GM12878 (cell line): ENCODE data around the gene AP3B1. TPM values are rescaled to one million over a fixed set of nuclear protein-coding genes. Genes with fewer than 3 reads are reported as not detected.

Source experiments
- ATAC-seq: fragments of 200-7000 bp; cut with Tn5 transposase; 3 replicates; pipeline ENCODE4 v1.9.1; 2020; ENCODE audit warnings: mild to moderate bottlenecking, moderate library complexity
- BruUV-seq: library from RNA; stranded (reverse); fragments of 400-500 nt; replicated peaks from 2 replicates; lab custom pipeline; 2021; lab: Mats Ljungman, UMichigan
- CTCF ChIA-PET: fragments of 300-600 bp; sonication (Branson Sonifier 250); formaldehyde crosslinking; extraction: SDS; loops from one replicate; lab custom pipeline; 2021; ENCODE audit warnings: inconsistent platforms; lab: Yijun Ruan, JAX
- POLR2A ChIA-PET: fragments of 350-600 bp; formaldehyde crosslinking; extraction: SDS; loops from one replicate; lab custom pipeline; 2021; ENCODE audit warnings: inconsistent platforms; lab: Charles Lee
- RAD21 ChIA-PET: fragments of 300-600 bp; sonication (Branson Sonifier 250); formaldehyde crosslinking; loops from one replicate; lab custom pipeline; 2023; ENCODE audit warnings: antibody characterized with exemption; ENCODE audit not compliant: unreplicated experiment; lab: Charles Lee
- SMC1A ChIA-PET: fragments of 300-600 bp; sonication (Branson Sonifier 250); formaldehyde crosslinking; loops from one replicate; lab custom pipeline; 2023; ENCODE audit not compliant: unreplicated experiment, uncharacterized antibody; lab: Charles Lee
- DNase-seq: peaks from one replicate; pipeline ENCODE4 v3.0.0-alpha.2; 2011; ENCODE audit warnings: low read depth, low spot score
- FAIRE-seq: peaks from 3 replicates; lab custom pipeline; 2011; peaks lifted over from hg19 to GRCh38; lab: Jason Lieb, UNC
- H2AFZ ChIP-seq: 2 replicates; pipeline ENCODE4 v1.6.0; 2011; ENCODE audit warnings: low read depth, low read length, control low read depth; ENCODE audit not compliant: control insufficient read depth
- H3K27ac ChIP-seq: 2 replicates; pipeline ENCODE4 v1.5.1; 2011; ENCODE audit warnings: control low read depth; ENCODE audit not compliant: control insufficient read depth, insufficient read depth
- H3K27me3 ChIP-seq, 2 experiments: replicated peaks in 1 of 2; 2 replicates each; pipeline versions ENCODE4 v1.6.0 to v1.6.1; 2011; ENCODE audit warnings: low read length in 1 of 2; ENCODE audit not compliant: control insufficient read depth in 2 of 2, insufficient read depth in 2 of 2
- H3K36me3 ChIP-seq, 2 experiments: 2 replicates each; pipeline ENCODE4 v1.5.1; 2011; ENCODE audit warnings: low read length in 1 of 2; ENCODE audit not compliant: control insufficient read depth in 2 of 2, insufficient read depth in 2 of 2
- H3K4me1 ChIP-seq: 2 replicates; pipeline ENCODE4 v1.6.1; 2011; ENCODE audit warnings: mild to moderate bottlenecking, low read length, moderate library complexity, mixed read lengths; ENCODE audit not compliant: control insufficient read depth, insufficient read depth
- H3K4me2 ChIP-seq: 2 replicates; pipeline ENCODE4 v1.6.0; 2011; ENCODE audit warnings: control low read depth; ENCODE audit not compliant: control insufficient read depth, insufficient read depth
- H3K4me3 ChIP-seq: fragments of 200-600 bp; sonication (generic); 2 replicates; pipeline ENCODE4 v1.5.1; 2016
- H3K79me2 ChIP-seq: 2 replicates; pipeline ENCODE4 v1.6.0; 2011; ENCODE audit warnings: low read length; ENCODE audit not compliant: control insufficient read depth, insufficient read depth
- H3K9ac ChIP-seq: 2 replicates; pipeline ENCODE4 v1.8.0; 2011; ENCODE audit warnings: low read length, control low read depth, mixed read lengths; ENCODE audit not compliant: control insufficient read depth, insufficient read depth
- H3K9me3 ChIP-seq: replicated peaks from 3 replicates; pipeline ENCODE4 v1.5.1; 2011; ENCODE audit warnings: mild to moderate bottlenecking, low read length; ENCODE audit not compliant: control insufficient read depth, insufficient read depth
- H4K20me1 ChIP-seq: 2 replicates; pipeline ENCODE4 v1.6.0; 2011; ENCODE audit not compliant: control insufficient read depth, insufficient read depth
- ATF2 ChIP-seq: IDR thresholded peaks from 2 replicates; pipeline ENCODE4 v1.6.1; 2012; ENCODE audit warnings: low read length, inconsistent platforms
- CBX3 ChIP-seq: fragments of 200-600 bp; sonication (generic); IDR thresholded peaks from 2 replicates; pipeline ENCODE4 v1.6.1; 2016; ENCODE audit warnings: low read depth, borderline replicate concordance
- CEBPB ChIP-seq, 2 experiments: fragments of 150-350 bp in 1 of 2; IDR thresholded peaks; 2 replicates each; pipeline ENCODE4 v1.6.1; 2012 to 2014; ENCODE audit warnings: low read depth in 2 of 2, low read length in 2 of 2, borderline replicate concordance in 1 of 2, inconsistent platforms in 1 of 2
- GABPA ChIP-seq: IDR thresholded peaks from 2 replicates; pipeline ENCODE4 v1.6.1; 2014; ENCODE audit warnings: antibody characterized with exemption, low read depth, mild to moderate bottlenecking, inconsistent platforms
- HDAC2 ChIP-seq: fragments of 200-600 bp; sonication (generic); IDR thresholded peaks from 2 replicates; pipeline ENCODE4 v1.6.1; 2017
- HDAC6 ChIP-seq: fragments of 200-600 bp; sonication (generic); IDR thresholded peaks from one replicate; pipeline ENCODE4 v1.8.0; 2017; ENCODE audit warnings: antibody characterized with exemption; ENCODE audit not compliant: unreplicated experiment
- IKZF1 ChIP-seq: fragments of 450-650 bp; conservative IDR thresholded peaks from 2 replicates; pipeline ENCODE4 v1.6.1; 2017; ENCODE audit warnings: antibody characterized with exemption, mild to moderate bottlenecking
- MTA2 ChIP-seq: fragments of 450-650 bp; IDR thresholded peaks from 2 replicates; pipeline ENCODE4 v1.6.1; 2016; ENCODE audit warnings: low read depth, mild to moderate bottlenecking, moderate library complexity
- MTA3 ChIP-seq: IDR thresholded peaks from 2 replicates; pipeline ENCODE4 v1.6.1; 2012; ENCODE audit warnings: low read length, inconsistent platforms, borderline replicate concordance
- MYB ChIP-seq: fragments of 150-350 bp; IDR thresholded peaks from 2 replicates; pipeline ENCODE4 v1.6.1; 2014; ENCODE audit warnings: mild to moderate bottlenecking, low read depth, low read length, borderline replicate concordance
- NFXL1 ChIP-seq: fragments of 450-650 bp; IDR thresholded peaks from 2 replicates; pipeline ENCODE4 v1.6.1; 2017; ENCODE audit warnings: antibody characterized with exemption, mild to moderate bottlenecking, borderline replicate concordance
- POLR2AphosphoS2 ChIP-seq: IDR thresholded peaks from 2 replicates; pipeline ENCODE4 v1.6.1; 2011; ENCODE audit warnings: low read depth, mild to moderate bottlenecking, low read length, improper control_type of control experiment, moderate library complexity
- RBBP5 ChIP-seq: fragments of 200-600 bp; sonication (generic); conservative IDR thresholded peaks from 2 replicates; pipeline ENCODE4 v1.6.1; 2016
- SIX5 ChIP-seq: IDR thresholded peaks from 2 replicates; pipeline ENCODE4 v1.6.1; 2011; ENCODE audit warnings: mild to moderate bottlenecking, low read depth, low read length, moderate library complexity; ENCODE audit not compliant: severe bottlenecking
- SMAD5 ChIP-seq: IDR thresholded peaks from 2 replicates; pipeline ENCODE4 v1.6.1; 2016; ENCODE audit warnings: antibody characterized with exemption, low read depth
- SMC3 ChIP-seq: IDR thresholded peaks from 2 replicates; pipeline ENCODE4 v1.6.1; 2011; ENCODE audit warnings: low read length, improper control_type of control experiment, borderline replicate concordance
- SUPT20H ChIP-seq: IDR thresholded peaks from 2 replicates; pipeline ENCODE4 v1.6.1; 2011; ENCODE audit warnings: low read depth, mild to moderate bottlenecking, low read length, moderate library complexity, borderline replicate concordance; ENCODE audit not compliant: control insufficient read depth
- TARDBP ChIP-seq: IDR thresholded peaks from 2 replicates; pipeline ENCODE4 v1.6.1; 2016; ENCODE audit warnings: borderline replicate concordance
- ZNF622 ChIP-seq: fragments of 450-650 bp; IDR thresholded peaks from 2 replicates; pipeline ENCODE4 v1.6.1; 2017; ENCODE audit warnings: mild to moderate bottlenecking, inconsistent platforms
- WGBS: methylation state at CpG from one replicate; pipeline ENCODE4 v1.1.6; 2016; ENCODE audit warnings: low lambda C conversion rate; ENCODE audit not compliant: insufficient replicate concordance, insufficient coverage; ENCODE audit errors: missing lambda C conversion rate; 5-methylcytosine and 5-hydroxymethylcytosine counted together
- in situ Hi-C: fragments of 300-500 bp; cut with MboI; formaldehyde crosslinking; loops from 9 replicates; pipeline ENCODE4 v1.14.3; 2018; ENCODE audit warnings: mixed read lengths
- intact Hi-C: fragments of 100-400 bp; cut with micrococcal nuclease; formaldehyde crosslinking; loops from one replicate; pipeline ENCODE4 v1.14.2; 2022; ENCODE audit not compliant: unreplicated experiment
- polyA plus RNA-seq, 11 experiments: library from polyadenylated mRNA; depleted of rRNA in 4 of 11; unstranded in 6 of 11; stranded (reverse) in 5 of 11; fragments of >200 nt; fragmentation: Nextera tagmentation in 4 of 11; fragmentation: Illumina TruSeq in 1 of 11; extraction: Ambion mirVana in 4 of 11; extraction: Trizol in 1 of 11; gene quantifications; 1 replicate in 1 of 11; 2 replicates in 10 of 11; pipeline versions ENCODE4 v1.2.1 to v1.2.3, GENCODE V29; 2011 to 2016; ENCODE audit warnings: inconsistent platforms in 2 of 11, missing spikeins in 2 of 11, low read depth in 1 of 11
- total RNA-seq, 4 experiments: library from RNA; depleted of rRNA in 3 of 4; stranded (reverse); fragments of >200 nt in 3 of 4; fragmentation: Illumina TruSeq in 1 of 4; extraction: Trizol in 1 of 4; gene quantifications; 2 replicates each; pipeline versions ENCODE4 v1.2.1 to v1.2.3, GENCODE V29; 2013 to 2021

AP3B1 gene
- total and polyA plus RNA-seq, 10 of the 15 experiments (the other 5 are each of a cell fraction or from before 2014, with no cell fraction given) = 30.9 to 70.8 (median 46.0) TPM

GRCh38 chr5:78253201-78253600 lies 41.3 kb downstream of the AP3B1 start:
- 90% methylated on average over 3 of the region's 3 CpGs for WGBS
- TF ChIP-seq POLR2AphosphoS2 (no peak), MTA2 (no peak), IKZF1 (no peak), GABPA (no peak), SMC3 (no peak), CBX3 (no peak), RBBP5 (no peak)
- Histone ChIP-seq H3K4me2 (no peak overlapping the region), H3K36me3 (peaks cover 0 to 8% of the 10 kb centered on the region in 2 experiments; a peak in 3 of 4 replicates), H3K79me2 (no peaks in the 10 kb centered on the region; the same call in none of the 2 replicates), H3K27ac (no peak overlapping the region), H3K4me1 (no peaks in the 10 kb centered on the region), H3K9ac (no peak overlapping the region), H4K20me1 (no peaks in the 10 kb centered on the region; the same call in 1 of the 2 replicates), H2AFZ (no peak overlapping the region), H3K27me3 (no peaks in the 10 kb centered on the region), H3K9me3 (no peaks in the 10 kb centered on the region; the same call in 1 of the 3 replicates), H3K4me3 (no peak overlapping the region)
- RAD21 ChIA-PET = no interaction called here
- BruUV-seq = no TSS peak
- intact Hi-C loops = no loop called here
- POLR2A ChIA-PET = no interaction called here
- FAIRE-seq = no peak
- CTCF ChIA-PET = interaction anchor here (0.6 to 3.6 kb wide), 3 partner anchors 15 to 87 kb away, joined by 3 to 25 read pairs (median 3); no protein-coding TSS in a partner anchor
- no peak for DNase-seq
- no peak for ATAC-seq
- SMC1A ChIA-PET = interaction anchor here (1.0 to 1.5 kb wide), 2 partner anchors 9 to 12 kb away, joined by 3 to 4 read pairs; no protein-coding TSS in a partner anchor
- in situ Hi-C loops = no loop called here

- H3K27ac ChIP-seq = no peak overlapping the region
- H3K9ac ChIP-seq = no peak overlapping the region
- intact Hi-C loops (no loop called here), in situ Hi-C loops (no loop called here)
- no peak overlapping the region for H3K4me2 ChIP-seq
- H3K4me1 ChIP-seq = no peaks in the 10 kb centered on the region
- no TSS peak for BruUV-seq
- ChIA-PET POLR2A (no interaction called here), SMC1A (interaction anchor here (0.6 to 1.0 kb wide), 2 partner anchors 10 to 49 kb away, joined by 3 read pairs; no protein-coding TSS in a partner anchor), RAD21 (no interaction called here), CTCF (interaction anchor here (0.6 to 0.8 kb wide), 2 partner anchors 16 to 88 kb away, joined by 3 read pairs; no protein-coding TSS in a partner anchor)
- no peaks in the 10 kb centered on the region for H3K27me3 ChIP-seq
- no peaks in the 10 kb centered on the region; the same call in none of the 2 replicates for H3K79me2 ChIP-seq
- no peak for ATAC-seq
- no peaks in the 10 kb centered on the region; the same call in 1 of the 3 replicates for H3K9me3 ChIP-seq
- no peak overlapping the region for H2AFZ ChIP-seq
- WGBS = 98% methylated on average over 5 of the region's 5 CpGs
- no peak for FAIRE-seq
- H3K4me3 ChIP-seq = no peak overlapping the region
- H3K36me3 ChIP-seq = peaks cover 0 to 8% of the 10 kb centered on the region in 2 experiments; a peak in 3 of 4 replicates
- no peak for DNase-seq
- no peaks in the 10 kb centered on the region; the same call in 1 of the 2 replicates for H4K20me1 ChIP-seq
- TF ChIP-seq MTA3 (no peak), ATF2 (no peak), CEBPB (IDR thresholded peaks at IDR 0.05; ENCODE audit: borderline replicate concordance in 1 of 2, low read depth in 2 of 2, low read length in 2 of 2) (no peak), SIX5 (no peak), SMAD5 (no peak), MYB (no peak), ZNF622 (no peak), TARDBP (no peak), HDAC6 (no peak), HDAC2 (no peak), SUPT20H (no peak), RBBP5 (no peak), NFXL1 (no peak)
Measured at GRCh38 chr5:78252715-78253114, 41.8 kb downstream of the AP3B1 start.
